Endothelial cell of umbilical vein (primary cell): ENCODE measurements around the gene ZNF776. TPM values are rescaled to one million over a fixed set of nuclear protein-coding genes. Genes with fewer than 3 reads are reported as not detected.

Experiments used
- BruUV-seq: library from RNA; stranded (reverse); fragments of 400-500 nt; replicated peaks from 2 replicates; lab custom pipeline; 2021; lab: Mats Ljungman, UMichigan
- CTCF ChIA-PET: fragments of 300-600, 350-600 bp; sonication (Branson Sonifier 250); formaldehyde crosslinking; loops from one replicate; lab custom pipeline; 2021; ENCODE audit warnings: antibody characterized with exemption, inconsistent platforms; lab: Charles Lee
- POLR2A ChIA-PET: fragments of 300-600, 350-600 bp; sonication (Branson Sonifier 250); formaldehyde crosslinking; loops from one replicate; lab custom pipeline; 2021; ENCODE audit warnings: antibody characterized with exemption, inconsistent platforms; lab: Charles Lee
- DNase-seq: peaks from one replicate; pipeline ENCODE4 v3.0.0-alpha.2; 2011; ENCODE audit warnings: low read depth, low spot score
- FAIRE-seq: peaks from 2 replicates; lab custom pipeline; 2011; peaks lifted over from hg19 to GRCh38; lab: Jason Lieb, UNC
- H2AFZ ChIP-seq: 2 replicates; pipeline ENCODE4 v1.6.0; 2012; ENCODE audit warnings: low read depth, low read length, control low read depth, inconsistent platforms
- H3K27ac ChIP-seq: 2 replicates; pipeline ENCODE4 v1.5.1; 2011; ENCODE audit warnings: low read depth, mild to moderate bottlenecking, control low read depth, low read length, moderate library complexity; ENCODE audit not compliant: insufficient read depth
- H3K27me3 ChIP-seq, 2 experiments: 2 replicates each; pipeline versions ENCODE4 v1.6.0 to v1.6.1; 2011; ENCODE audit warnings: low read length in 2 of 2, mixed read lengths in 1 of 2; ENCODE audit not compliant: control insufficient read depth in 2 of 2, insufficient read depth in 2 of 2
- H3K36me3 ChIP-seq, 2 experiments: 2 replicates in 1 of 2; 3 replicates in 1 of 2; pipeline ENCODE4 v1.5.1; 2011; ENCODE audit warnings: low read length in 2 of 2, mild to moderate bottlenecking in 1 of 2, moderate library complexity in 1 of 2; ENCODE audit not compliant: control insufficient read depth in 2 of 2, insufficient read depth in 2 of 2; ENCODE audit errors: extremely low read depth in 1 of 2
- H3K4me1 ChIP-seq: 3 replicates; pipeline ENCODE4 v1.5.1; 2011; ENCODE audit warnings: mild to moderate bottlenecking, low read length; ENCODE audit not compliant: control insufficient read depth, insufficient read depth; ENCODE audit errors: extremely low read depth
- H3K4me2 ChIP-seq: 2 replicates; pipeline ENCODE4 v1.6.1; 2011; ENCODE audit warnings: low read length, control low read depth, mixed read lengths; ENCODE audit not compliant: insufficient read depth
- H3K4me3 ChIP-seq, 3 experiments: fragments of 200-600 bp in 1 of 3; sonication (generic), shearing (Covaris generic) in 1 of 3; replicated peaks in 1 of 3; 2 replicates each; pipeline ENCODE4 v1.5.1; 2011 to 2016; ENCODE audit warnings: control low read depth in 3 of 3, low read length in 3 of 3, mild to moderate bottlenecking in 2 of 3, inconsistent platforms in 1 of 3, low read depth in 1 of 3, moderate library complexity in 1 of 3; ENCODE audit not compliant: insufficient read depth in 1 of 3
- H3K79me2 ChIP-seq: 2 replicates; pipeline ENCODE4 v1.6.0; 2012; ENCODE audit warnings: low read length, inconsistent platforms; ENCODE audit not compliant: control insufficient read depth, insufficient read depth
- H3K9ac ChIP-seq: replicated peaks from 2 replicates; pipeline ENCODE3; 2011; ENCODE audit warnings: low read length, control low read depth; ENCODE audit not compliant: insufficient read depth; ENCODE audit errors: extremely low read depth
- H3K9me1 ChIP-seq: replicated peaks from 3 replicates; pipeline ENCODE4 v1.6.0; 2011; ENCODE audit warnings: mild to moderate bottlenecking, low read length; ENCODE audit not compliant: control insufficient read depth, insufficient read depth; ENCODE audit errors: extremely low read depth
- H3K9me3 ChIP-seq: replicated peaks from 2 replicates; pipeline ENCODE4 v1.5.1; 2012; ENCODE audit warnings: low read length, inconsistent platforms; ENCODE audit not compliant: control insufficient read depth, insufficient read depth
- H4K20me1 ChIP-seq: replicated peaks from 2 replicates; pipeline ENCODE3; 2011; ENCODE audit warnings: mild to moderate bottlenecking, low read length; ENCODE audit not compliant: control insufficient read depth, insufficient read depth; ENCODE audit errors: extremely low read depth
- EZH2 ChIP-seq: IDR thresholded peaks from 2 replicates; pipeline ENCODE4 v1.6.1; 2012; ENCODE audit warnings: borderline replicate concordance, low read depth, mild to moderate bottlenecking, moderate library complexity, low read length, inconsistent platforms; ENCODE audit not compliant: severe bottlenecking
- FOS ChIP-seq: IDR thresholded peaks from 2 replicates; pipeline ENCODE4 v1.6.1; 2011; ENCODE audit warnings: mild to moderate bottlenecking, low read length, moderate library complexity, borderline replicate concordance; ENCODE audit not compliant: insufficient read depth
- GATA2 ChIP-seq: IDR thresholded peaks from 2 replicates; pipeline ENCODE4 v1.7.0; 2011; ENCODE audit warnings: low read depth, mild to moderate bottlenecking, moderate library complexity, mixed read lengths, low read length; ENCODE audit not compliant: insufficient read length, insufficient read depth
- JUN ChIP-seq: IDR thresholded peaks from 2 replicates; pipeline ENCODE4 v1.6.1; 2011; ENCODE audit warnings: borderline replicate concordance, low read depth; ENCODE audit not compliant: insufficient read length, insufficient read depth
- MYC ChIP-seq: IDR thresholded peaks from one replicate; pipeline ENCODE4 v1.6.1; 2011; ENCODE audit warnings: mild to moderate bottlenecking, low read depth, low read length
- POLR2A ChIP-seq: IDR thresholded peaks from 2 replicates; pipeline ENCODE4 v1.6.1; 2012; ENCODE audit warnings: low read depth, mild to moderate bottlenecking, control low read depth, low read length
- POLR2AphosphoS5 ChIP-seq: IDR thresholded peaks from 2 replicates; pipeline ENCODE4 v1.6.1; 2012; ENCODE audit warnings: low read depth, mild to moderate bottlenecking, control low read depth, low read length, moderate library complexity; ENCODE audit not compliant: insufficient read depth
- dilution Hi-C: fragments of 300-500 bp; cut with MboI; formaldehyde crosslinking; loops from one replicate; pipeline ENCODE4 v1.15.0; 2019; ENCODE audit warnings: low sequenced_read_pairs; ENCODE audit not compliant: extremely low pct_ligation_motif_present
- intact Hi-C: fragments of 100-400 bp; cut with micrococcal nuclease; formaldehyde crosslinking; loops from one replicate; pipeline ENCODE4 v1.10.0; 2022
- polyA plus RNA-seq, 4 experiments: library from polyadenylated mRNA; depleted of rRNA in 3 of 4; stranded (reverse) in 3 of 4; unstranded in 1 of 4; fragments of >200 nt; gene quantifications; 2 replicates each; pipeline versions ENCODE4 v1.2.1 to v1.2.3, GENCODE V29; 2011 to 2012; ENCODE audit warnings: missing spikeins in 1 of 4
- total RNA-seq: library from RNA; stranded (reverse); gene quantifications from 2 replicates; pipeline ENCODE4 v1.2.3, GENCODE V29; 2021
- TF ChIP-seq, protein P1 (sequence below): IDR thresholded peaks from 2 replicates; pipeline ENCODE4 v1.6.1; 2011; ENCODE audit not compliant: insufficient read depth, insufficient read length
- TF ChIP-seq, protein P2 (sequence below), 2 donors: IDR thresholded peaks; 1 replicate in 1 of 2; 2 replicates in 1 of 2; pipeline ENCODE4 v1.5.1; 2011; ENCODE audit warnings: low read length in 2 of 2, mild to moderate bottlenecking in 2 of 2, moderate library complexity in 2 of 2, control low read depth in 1 of 2, inconsistent platforms in 1 of 2, low read depth in 1 of 2; ENCODE audit not compliant: insufficient read depth in 1 of 2; ENCODE audit errors: extremely low read depth in 1 of 2

Gene ZNF776
- total and polyA plus RNA-seq, 2 donors (not counting 3 experiments of a cell fraction or from before 2014, with no cell fraction given): 5.7 to 12.1 TPM

DNA sequence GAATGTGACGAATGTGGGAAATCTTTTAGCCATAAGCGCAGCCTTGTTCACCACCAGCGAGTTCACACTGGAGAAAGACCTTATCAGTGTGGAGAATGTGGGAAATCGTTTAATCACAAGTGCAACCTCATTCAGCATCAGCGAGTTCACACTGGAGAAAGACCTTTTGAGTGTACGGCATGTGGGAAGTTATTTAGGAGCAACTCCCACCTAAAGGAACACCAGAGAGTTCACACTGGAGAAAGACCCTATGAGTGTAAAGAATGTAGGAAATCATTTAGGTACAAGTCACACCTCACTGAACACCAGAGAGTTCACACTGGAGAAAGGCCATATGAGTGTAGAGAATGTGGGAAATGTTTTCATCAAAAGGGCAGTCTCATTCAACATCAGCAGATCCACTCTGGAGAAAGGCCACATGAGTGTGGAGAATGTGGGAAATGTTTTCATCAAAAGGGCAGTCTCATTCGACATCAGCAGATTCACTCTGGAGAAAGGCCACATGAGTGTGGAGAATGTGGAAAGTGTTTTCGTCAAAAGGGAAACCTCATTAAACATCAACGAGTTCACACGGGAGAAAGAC, 7.6 kb downstream of the ZNF776 start:
- BruUV-seq: no TSS peak
- Histone ChIP-seq H4K20me1 (no peaks in the 10 kb centered on the region), H3K36me3 (peaks cover 19 to 52% of the 10 kb centered on the region in 2 experiments), H3K27ac (no peak overlapping the region), H3K9me1 (no peaks in the 10 kb centered on the region), H3K9me3 (peaks cover 20% of the 10 kb centered on the region), H3K27me3 (no peaks in the 10 kb centered on the region), H2AFZ (no peak overlapping the region), H3K4me1 (no peaks in the 10 kb centered on the region), H3K4me2 (no peak overlapping the region), H3K9ac (no peak overlapping the region), H3K79me2 (peaks cover 12% of the 10 kb centered on the region), H3K4me3 (no peak overlapping the region)
- POLR2A ChIA-PET: no interaction called here
- FAIRE-seq (no peak), DNase-seq (no peak)
- dilution Hi-C loops (no loop called here), intact Hi-C loops (no loop called here)
- CTCF ChIA-PET: no interaction called here
- TF ChIP-seq, protein P1, sequence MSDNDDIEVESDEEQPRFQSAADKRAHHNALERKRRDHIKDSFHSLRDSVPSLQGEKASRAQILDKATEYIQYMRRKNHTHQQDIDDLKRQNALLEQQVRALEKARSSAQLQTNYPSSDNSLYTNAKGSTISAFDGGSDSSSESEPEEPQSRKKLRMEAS: no peak
- TF ChIP-seq MYC (no peak), POLR2AphosphoS5 (no peak), EZH2 (no peak), GATA2 (no peak), FOS (no peak), JUN (no peak), POLR2A (no peak)
- TF ChIP-seq, protein P2, sequence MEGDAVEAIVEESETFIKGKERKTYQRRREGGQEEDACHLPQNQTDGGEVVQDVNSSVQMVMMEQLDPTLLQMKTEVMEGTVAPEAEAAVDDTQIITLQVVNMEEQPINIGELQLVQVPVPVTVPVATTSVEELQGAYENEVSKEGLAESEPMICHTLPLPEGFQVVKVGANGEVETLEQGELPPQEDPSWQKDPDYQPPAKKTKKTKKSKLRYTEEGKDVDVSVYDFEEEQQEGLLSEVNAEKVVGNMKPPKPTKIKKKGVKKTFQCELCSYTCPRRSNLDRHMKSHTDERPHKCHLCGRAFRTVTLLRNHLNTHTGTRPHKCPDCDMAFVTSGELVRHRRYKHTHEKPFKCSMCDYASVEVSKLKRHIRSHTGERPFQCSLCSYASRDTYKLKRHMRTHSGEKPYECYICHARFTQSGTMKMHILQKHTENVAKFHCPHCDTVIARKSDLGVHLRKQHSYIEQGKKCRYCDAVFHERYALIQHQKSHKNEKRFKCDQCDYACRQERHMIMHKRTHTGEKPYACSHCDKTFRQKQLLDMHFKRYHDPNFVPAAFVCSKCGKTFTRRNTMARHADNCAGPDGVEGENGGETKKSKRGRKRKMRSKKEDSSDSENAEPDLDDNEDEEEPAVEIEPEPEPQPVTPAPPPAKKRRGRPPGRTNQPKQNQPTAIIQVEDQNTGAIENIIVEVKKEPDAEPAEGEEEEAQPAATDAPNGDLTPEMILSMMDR (IDR thresholded peaks at IDR 0.05; ENCODE audit: extremely low read depth in 1 of 2, insufficient read depth in 1 of 2, low read depth in 1 of 2, low read length in 2 of 2): no peak
